Effector memory CD8-positive, alpha-beta T cell (primary cell): ENCODE results near the gene FAT2.

Source experiments
- ATAC-seq: fragments of 150-1000 bp; cut with Tn5 transposase; replicated peaks from 2 replicates; pipeline ENCODE4 v1.10.0; 2021; ENCODE audit warnings: mild to moderate bottlenecking, moderate library complexity
- DNase-seq, 3 experiments: peaks; one replicate each; pipeline ENCODE4 v3.0.0; 2021
- H3K27ac Mint-ChIP-seq, 2 donors: one replicate each; pipeline ENCODE4 v1.8.0; 2022; ENCODE audit warnings: mild to moderate bottlenecking in 2 of 2, mixed read lengths in 2 of 2, moderate library complexity in 2 of 2
- H3K27me3 Mint-ChIP-seq, 2 donors: one replicate each; pipeline ENCODE4 v1.8.0; 2022; ENCODE audit warnings: mixed read lengths in 2 of 2
- H3K36me3 Mint-ChIP-seq: one replicate; pipeline ENCODE4 v1.8.0; 2022; ENCODE audit warnings: mild to moderate bottlenecking, moderate library complexity, mixed read lengths; ENCODE audit not compliant: insufficient read depth
- H3K4me1 Mint-ChIP-seq, 2 donors: one replicate each; pipeline ENCODE4 v1.8.0; 2022; ENCODE audit warnings: low read depth in 2 of 2, mixed read lengths in 2 of 2
- H3K4me3 Mint-ChIP-seq, 2 donors: one replicate each; pipeline ENCODE4 v1.8.0; 2022; ENCODE audit warnings: mild to moderate bottlenecking in 2 of 2, mixed read lengths in 2 of 2, moderate library complexity in 2 of 2
- H3K9me3 Mint-ChIP-seq, 2 donors: one replicate each; pipeline ENCODE4 v1.8.0; 2022; ENCODE audit warnings: mixed read lengths in 2 of 2

Gene FAT2

GRCh38 chr5:151551985-151552384 is 39.1 kb downstream of the FAT2 start:
- no peaks in the 10 kb centered on the region for H3K27me3 Mint-ChIP-seq
- H3K27ac Mint-ChIP-seq, result no peak overlapping the region
- no peak for DNase-seq
- H3K36me3 Mint-ChIP-seq, result no peaks in the 10 kb centered on the region
- ATAC-seq, result no peak
- H3K4me3 Mint-ChIP-seq, result no peak overlapping the region
- H3K4me1 Mint-ChIP-seq, result peaks cover 0 to 2% of the 10 kb centered on the region in 2 donors
- no peaks in the 10 kb centered on the region for H3K9me3 Mint-ChIP-seq

DNA sequence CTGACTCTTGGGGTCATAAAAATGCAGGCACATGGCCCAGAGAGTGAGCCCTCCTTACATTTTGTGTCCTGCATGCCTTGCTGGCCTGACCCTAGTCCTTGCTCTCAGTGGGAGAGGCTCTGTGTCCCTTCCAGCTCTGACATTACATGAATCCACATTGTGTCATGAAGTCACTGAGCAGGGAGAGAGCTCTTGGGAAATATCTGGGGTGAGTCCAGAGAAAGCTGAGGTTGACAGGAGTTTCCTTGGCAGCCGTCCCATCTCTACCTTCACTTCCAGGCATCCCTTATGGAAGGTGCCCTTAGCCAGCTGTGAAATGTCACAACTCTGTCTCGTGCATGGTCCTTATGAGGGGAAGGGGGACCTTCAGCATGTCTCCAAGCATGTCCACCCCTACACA is 41.0 kb downstream of the FAT2 start:
- no peak for ATAC-seq
- no peaks in the 10 kb centered on the region for H3K36me3 Mint-ChIP-seq
- H3K4me3 Mint-ChIP-seq, result no peak overlapping the region
- H3K9me3 Mint-ChIP-seq, result no peaks in the 10 kb centered on the region
- peaks cover 0 to 6% of the 10 kb centered on the region in 2 donors for H3K27me3 Mint-ChIP-seq
- no peaks in the 10 kb centered on the region for H3K4me1 Mint-ChIP-seq
- DNase-seq, result no peak
- no peak overlapping the region for H3K27ac Mint-ChIP-seq

DNA sequence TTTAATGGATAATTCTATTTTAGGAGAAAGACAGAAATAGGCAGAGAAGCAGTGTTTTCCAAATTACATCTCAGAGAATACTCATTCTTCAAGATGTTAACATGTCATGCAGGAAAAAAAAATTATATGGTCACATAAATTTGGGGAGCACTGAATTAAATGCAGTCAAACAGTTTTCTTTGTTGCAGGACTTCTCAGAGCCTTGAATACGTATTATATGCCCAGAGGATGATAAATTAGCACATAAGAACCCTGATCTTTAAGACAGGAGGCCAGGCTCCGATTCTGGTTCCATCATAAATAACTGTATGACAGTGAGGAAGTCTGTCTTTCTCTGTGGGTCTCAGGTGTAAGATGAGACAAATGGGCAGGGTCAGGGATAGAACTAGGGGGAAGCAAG is 41.4 kb downstream of the FAT2 start:
- no peak for DNase-seq
- no peaks in the 10 kb centered on the region for H3K36me3 Mint-ChIP-seq
- no peaks in the 10 kb centered on the region for H3K4me1 Mint-ChIP-seq
- H3K27ac Mint-ChIP-seq, result no peak overlapping the region
- no peak overlapping the region for H3K4me3 Mint-ChIP-seq
- no peak for ATAC-seq
- H3K9me3 Mint-ChIP-seq, result no peaks in the 10 kb centered on the region
- H3K27me3 Mint-ChIP-seq, result peaks cover 0 to 10% of the 10 kb centered on the region in 2 donors

DNA sequence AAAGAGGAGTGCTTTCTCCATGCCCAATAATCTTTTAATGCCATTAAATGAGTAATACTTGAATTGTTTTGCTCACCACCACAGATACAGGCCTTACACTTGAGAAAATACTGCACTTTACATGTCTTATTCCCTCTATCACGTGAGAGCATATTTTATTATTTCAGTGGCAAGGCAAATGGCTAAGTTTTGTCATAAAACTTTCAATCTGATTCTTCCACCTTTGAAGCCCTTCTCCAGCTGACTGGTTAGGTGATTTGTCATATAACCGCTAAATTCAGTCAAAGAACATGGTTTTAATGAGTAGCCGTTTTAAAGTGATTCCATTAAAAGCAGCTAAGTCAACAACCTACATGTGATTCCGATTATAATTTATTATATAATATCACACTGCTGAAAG is 43.8 kb downstream of the FAT2 start:
- no peak overlapping the region for H3K4me3 Mint-ChIP-seq
- H3K27ac Mint-ChIP-seq, result no peak overlapping the region

GRCh38 chr5:151541571-151541970 is 49.6 kb downstream of the FAT2 start:
- Mint-ChIP-seq H3K9me3 (no peaks in the 10 kb centered on the region), H3K4me3 (no peak overlapping the region), H3K36me3 (no peaks in the 10 kb centered on the region), H3K27me3 (peaks cover 10 to 21% of the 10 kb centered on the region in 2 donors), H3K4me1 (no peaks in the 10 kb centered on the region), H3K27ac (no peak overlapping the region)
- no peak for ATAC-seq
- DNase-seq, result no peak

More for the DNA sequence above, 43.8 kb downstream of the FAT2 start:
- no peak for DNase-seq
- Mint-ChIP-seq H3K36me3 (no peaks in the 10 kb centered on the region), H3K4me1 (no peaks in the 10 kb centered on the region), H3K9me3 (no peaks in the 10 kb centered on the region), H3K27me3 (peaks cover 0 to 11% of the 10 kb centered on the region in 2 donors)
- no peak for ATAC-seq
